ENCODE measurements around the gene C10orf67. TPM values are rescaled to one million over a fixed set of nuclear protein-coding genes. Genes with fewer than 3 reads are reported as not detected.

Gene C10orf67
- total and polyA plus RNA-seq, 11 donors = 0.12 to 1.00 (median 0.43) TPM

- 95 to 100% (median 96%) methylated on average over 3 of the region's 3 CpGs for WGBS, 4 donors
- Histone ChIP-seq H3K9me3 (no peaks in the 10 kb centered on the region), H3K36me3 (no peaks in the 10 kb centered on the region), H3K4me1 (no peaks in the 10 kb centered on the region), H3K27me3 (no peaks in the 10 kb centered on the region), H3K27ac (no peak overlapping the region), H3K4me3 (no peak overlapping the region)
- DNase-seq (no peak), ATAC-seq (no peak)
- intact Hi-C loops (cut with DNase I) = no loop called here
- TF ChIP-seq POLR2A (IDR thresholded peaks at IDR 0.05) (no peak), CTCF (IDR thresholded peaks at IDR 0.05) (no peak)
These were observed 41.5 kb upstream of the C10orf67 start for GRCh38 chr10:23386052-23386451.

- 66 to 86% (median 75%) methylated on average over 1 of the region's 1 CpG for WGBS, 4 donors
- Histone ChIP-seq H3K27me3 (no peaks in the 10 kb centered on the region), H3K9me3 (no peaks in the 10 kb centered on the region), H3K4me1 (peaks cover 0 to 1% (median 0%) of the 10 kb centered on the region in 12 donors), H3K36me3 (no peaks in the 10 kb centered on the region), H3K4me3 (no peak overlapping the region), H3K27ac (no peak overlapping the region)
- no peak for DNase-seq
- TF ChIP-seq CTCF (IDR thresholded peaks at IDR 0.05) = no peak
- TF ChIP-seq POLR2A (IDR thresholded peaks at IDR 0.05) = no peak
- ATAC-seq = no peak
- intact Hi-C loops (cut with DNase I) = no loop called here
These were observed 39.8 kb upstream of the C10orf67 start for GRCh38 chr10:23384364-23384763.

GRCh38 chr10:23383637-23384036 is 39.0 kb upstream of the C10orf67 start:
- Histone ChIP-seq H3K9me3 (no peaks in the 10 kb centered on the region), H3K4me3 (no peak overlapping the region), H3K36me3 (no peaks in the 10 kb centered on the region), H3K27ac (no peak overlapping the region), H3K27me3 (no peaks in the 10 kb centered on the region), H3K4me1 (peaks cover 0 to 6% (median 0%) of the 10 kb centered on the region in 12 donors)
- ATAC-seq (no peak), DNase-seq (no peak)
- intact Hi-C loops (cut with DNase I) = no loop called here
- WGBS, 4 donors = 89% methylated on average over 2 of the region's 2 CpGs
- TF ChIP-seq POLR2A (IDR thresholded peaks at IDR 0.05) (no peak), CTCF (IDR thresholded peaks at IDR 0.05) (no peak)

GRCh38 chr10:23381298-23382040 is 36.9 kb upstream of the C10orf67 start:
- 80 to 89% (median 86%) methylated on average over 3 of the region's 3 CpGs for WGBS, 4 donors
- H3K9me3 ChIP-seq = no peaks in the 10 kb centered on the region
- TF ChIP-seq CTCF (IDR thresholded peaks at IDR 0.05) (no peak), POLR2A (IDR thresholded peaks at IDR 0.05) (no peak)
- no peaks in the 10 kb centered on the region for H3K27me3 ChIP-seq
- ATAC-seq = no peak
- H3K27ac ChIP-seq = no peak overlapping the region
- peaks cover 0 to 10% (median 0%) of the 10 kb centered on the region in 12 donors for H3K4me1 ChIP-seq
- intact Hi-C loops (cut with DNase I) = no loop called here
- DNase-seq = no peak
- no peaks in the 10 kb centered on the region for H3K36me3 ChIP-seq
- no peak overlapping the region for H3K4me3 ChIP-seq
